DMS79 treated with DMSO at 0.1 percent for 48 hours (cell line): ENCODE results near the gene ERV3-1.
"Not testable (repeated sequence)": the region's sequence is repeated elsewhere in the genome, so short reads cannot be mapped to it uniquely, and the experiment has no call there.

Experiments
- DNase-seq: peaks from one replicate; lab custom pipeline; 2025; lab: John Stamatoyannopoulos, UW

ERV3-1 gene

GRCh38 chr7:65006094-65006992, at the start of gene ERV3-1:
Gene ERV3-1, minus strand, starts transcription at chr7:65006687. Its CDS starts 13,661 bp downstream, at chr7:64993026.
- peak; percentile 97 for DNase-seq

- not testable (repeated sequence) for DNase-seq
These were observed 49.3 kb upstream of the ERV3-1 start for GRCh38 chr7:65055786-65056185.

- not testable (repeated sequence) for DNase-seq
These were observed 48.0 kb upstream of the ERV3-1 start for GRCh38 chr7:65054466-65054994.

GRCh38 chr7:65051654-65052053, 45.2 kb upstream of the ERV3-1 start:
- DNase-seq = not testable (repeated sequence)

GRCh38 chr7:65051139-65051538, 44.7 kb upstream of the ERV3-1 start:
- not testable (repeated sequence) for DNase-seq

- not testable (repeated sequence) for DNase-seq
These were observed 39.8 kb upstream of the ERV3-1 start for GRCh38 chr7:65046329-65046728.

- not testable (repeated sequence) for DNase-seq
These were observed 39.1 kb upstream of the ERV3-1 start for GRCh38 chr7:65045589-65045988.

GRCh38 chr7:65038767-65039166, 32.3 kb upstream of the ERV3-1 start:
- DNase-seq = peak; percentile 44

- DNase-seq = peak; percentile 87
These were observed 31.5 kb upstream of the ERV3-1 start for GRCh38 chr7:65037740-65038688.

GRCh38 chr7:65036526-65036925, 30.0 kb upstream of the ERV3-1 start:
- not testable (repeated sequence) for DNase-seq

GRCh38 chr7:65035469-65035868, 29.0 kb upstream of the ERV3-1 start:
- not testable (repeated sequence) for DNase-seq

GRCh38 chr7:65034120-65034782, 27.8 kb upstream of the ERV3-1 start:
- not testable (repeated sequence) for DNase-seq

GRCh38 chr7:65033391-65033790, 26.9 kb upstream of the ERV3-1 start:
- not testable (repeated sequence) for DNase-seq

GRCh38 chr7:65025023-65025422, 18.5 kb upstream of the ERV3-1 start:
- DNase-seq = not testable (repeated sequence)

- peak; percentile 43 for DNase-seq
These were observed 14.5 kb upstream of the ERV3-1 start for GRCh38 chr7:65020978-65021377.

- DNase-seq = not testable (repeated sequence)
These were observed 3.4 kb upstream of the ERV3-1 start for GRCh38 chr7:65009881-65010280.

- not testable (repeated sequence) for DNase-seq
These were observed 2.9 kb upstream of the ERV3-1 start for GRCh38 chr7:65009394-65009793.

- peak; percentile 64 for DNase-seq
These were observed 549 bp upstream of the ERV3-1 start for GRCh38 chr7:65007036-65007435.

- DNase-seq = no peak
These were observed 1.9 kb downstream of the ERV3-1 start for GRCh38 chr7:65004575-65004974.

- DNase-seq = no peak
These were observed 3.4 kb downstream of the ERV3-1 start for GRCh38 chr7:65002972-65003585.

GRCh38 chr7:65001291-65001814, 5.1 kb downstream of the ERV3-1 start:
- DNase-seq = no peak
